Measurements from ENCODE around the gene GGCT. TPM values are rescaled to one million over a fixed set of nuclear protein-coding genes. Genes with fewer than 3 reads are reported as not detected.

The GGCT gene
- polyA plus RNA-seq, 3 donors = 7.6 to 18.1 (median 10.7) TPM

DNA sequence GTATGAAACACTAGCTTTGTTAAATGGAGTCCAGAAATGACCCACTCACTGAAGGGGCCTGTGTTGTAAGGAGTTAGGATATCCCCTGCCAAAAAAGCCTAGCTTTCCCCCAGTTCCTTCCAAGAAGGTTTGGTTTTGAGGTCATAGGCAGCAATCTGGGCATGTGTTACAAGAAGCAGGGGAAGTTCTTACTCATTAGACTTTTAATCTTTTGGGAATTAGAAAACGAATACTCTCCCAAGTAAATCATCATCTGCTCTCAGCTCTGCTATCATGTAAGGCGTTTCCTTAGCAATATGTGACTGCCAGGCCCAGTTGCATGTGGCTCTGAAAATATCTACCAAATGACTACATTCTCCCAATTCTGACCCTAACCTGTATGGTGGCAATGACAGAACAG, 29.7 kb downstream of the GGCT start:
- Histone ChIP-seq H3K9ac (ENCODE audit: insufficient read depth, low read length, poor library complexity, severe bottlenecking) (no peak overlapping the region), H3K4me1 (ENCODE audit: control insufficient read depth in 1 of 2, insufficient read depth in 2 of 2, low read length in 2 of 2) (peaks cover 36 to 45% of the 10 kb centered on the region in 2 donors), H3K79me2 (ENCODE audit: insufficient read depth, low read length) (peaks cover 84% of the 10 kb centered on the region), H4K20me1 (ENCODE audit: insufficient read depth, low read length) (peaks cover 20% of the 10 kb centered on the region), H3K27ac (ENCODE audit: low read depth in 1 of 2, low read length in 2 of 2) (peak overlapping the region in 1 of 2 donors; percentile 22), H3K9me3 (replicated peaks in 1 of 2; ENCODE audit: control insufficient read depth in 1 of 2, insufficient read depth in 1 of 2, low read length in 2 of 2) (no peaks in the 10 kb centered on the region), H3K36me3 (replicated peaks in 1 of 2; ENCODE audit: control insufficient read depth in 1 of 2, insufficient read depth in 2 of 2, low read length in 2 of 2) (peaks cover 0 to 25% of the 10 kb centered on the region in 2 donors), H2AFZ (ENCODE audit: insufficient read depth, low read depth, low read length, poor library complexity, severe bottlenecking) (no peak overlapping the region), H3K4me2 (replicated peaks; ENCODE audit: extremely low read depth, low read length, poor library complexity, severe bottlenecking) (no peak overlapping the region), H3K27me3 (ENCODE audit: control insufficient read depth in 2 of 2, insufficient read depth in 2 of 2, low read length in 2 of 2) (no peaks in the 10 kb centered on the region), H3K4me3 (replicated peaks in 1 of 3; ENCODE audit: low read depth in 2 of 3, low read length in 3 of 3) (no peak overlapping the region)
- TF ChIP-seq, protein P1, sequence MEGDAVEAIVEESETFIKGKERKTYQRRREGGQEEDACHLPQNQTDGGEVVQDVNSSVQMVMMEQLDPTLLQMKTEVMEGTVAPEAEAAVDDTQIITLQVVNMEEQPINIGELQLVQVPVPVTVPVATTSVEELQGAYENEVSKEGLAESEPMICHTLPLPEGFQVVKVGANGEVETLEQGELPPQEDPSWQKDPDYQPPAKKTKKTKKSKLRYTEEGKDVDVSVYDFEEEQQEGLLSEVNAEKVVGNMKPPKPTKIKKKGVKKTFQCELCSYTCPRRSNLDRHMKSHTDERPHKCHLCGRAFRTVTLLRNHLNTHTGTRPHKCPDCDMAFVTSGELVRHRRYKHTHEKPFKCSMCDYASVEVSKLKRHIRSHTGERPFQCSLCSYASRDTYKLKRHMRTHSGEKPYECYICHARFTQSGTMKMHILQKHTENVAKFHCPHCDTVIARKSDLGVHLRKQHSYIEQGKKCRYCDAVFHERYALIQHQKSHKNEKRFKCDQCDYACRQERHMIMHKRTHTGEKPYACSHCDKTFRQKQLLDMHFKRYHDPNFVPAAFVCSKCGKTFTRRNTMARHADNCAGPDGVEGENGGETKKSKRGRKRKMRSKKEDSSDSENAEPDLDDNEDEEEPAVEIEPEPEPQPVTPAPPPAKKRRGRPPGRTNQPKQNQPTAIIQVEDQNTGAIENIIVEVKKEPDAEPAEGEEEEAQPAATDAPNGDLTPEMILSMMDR (IDR thresholded peaks at IDR 0.05) = no peak
- Mint-ChIP-seq H3K9me3 (peaks cover 0 to 3% (median 0%) of the 10 kb centered on the region in 7 donors), H3K27ac (peak overlapping the region in 1 of 7 donors; percentile 9), H3K27me3 (ENCODE audit: low read depth in 3 of 3) (no peaks in the 10 kb centered on the region), H3K36me3 (peaks cover 26 to 27% of the 10 kb centered on the region in 2 donors), H3K4me3 (no peak overlapping the region), H3K4me1 (peaks cover 70% of the 10 kb centered on the region)
- DNase-seq = no peak
- intact Hi-C loops (cut with micrococcal nuclease) = loop anchor here in 1 of 2 donors (5.0 kb wide), 1 partner anchor 48 kb away; no protein-coding TSS in a partner anchor
- WGBS (ENCODE audit: insufficient coverage) = 100% methylated on average over 1 of the region's 2 CpGs

DNA sequence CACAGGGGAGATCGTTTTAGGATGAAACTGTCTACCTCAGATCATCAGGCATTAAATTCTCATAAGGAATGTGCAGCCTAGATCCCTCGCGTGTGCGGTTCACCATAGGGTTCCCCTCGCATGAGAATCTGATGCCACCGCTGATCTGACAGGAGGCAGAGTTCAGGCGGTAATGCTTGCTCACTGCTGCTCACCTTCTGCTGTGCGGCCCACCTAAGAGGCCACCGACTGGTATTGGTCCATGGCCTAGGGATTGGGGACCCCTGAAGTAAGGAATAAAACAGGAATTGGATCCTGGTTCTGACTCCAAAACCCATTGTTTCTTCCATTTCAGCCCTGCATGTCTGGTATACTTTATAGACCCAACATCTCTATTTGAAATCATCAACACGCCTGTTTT, 30.1 kb downstream of the GGCT start:
- Histone ChIP-seq H3K27me3 (ENCODE audit: control insufficient read depth in 2 of 2, insufficient read depth in 2 of 2, low read length in 2 of 2) (no peaks in the 10 kb centered on the region), H3K9ac (ENCODE audit: insufficient read depth, low read length, poor library complexity, severe bottlenecking) (no peak overlapping the region), H3K36me3 (replicated peaks in 1 of 2; ENCODE audit: control insufficient read depth in 1 of 2, insufficient read depth in 2 of 2, low read length in 2 of 2) (peaks cover 0 to 25% of the 10 kb centered on the region in 2 donors), H4K20me1 (ENCODE audit: insufficient read depth, low read length) (peaks cover 20% of the 10 kb centered on the region), H3K4me2 (replicated peaks; ENCODE audit: extremely low read depth, low read length, poor library complexity, severe bottlenecking) (no peak overlapping the region), H3K27ac (ENCODE audit: low read depth in 1 of 2, low read length in 2 of 2) (peak overlapping the region in 1 of 2 donors; percentile 22), H3K4me1 (ENCODE audit: control insufficient read depth in 1 of 2, insufficient read depth in 2 of 2, low read length in 2 of 2) (peaks cover 35 to 44% of the 10 kb centered on the region in 2 donors), H2AFZ (ENCODE audit: insufficient read depth, low read depth, low read length, poor library complexity, severe bottlenecking) (no peak overlapping the region), H3K9me3 (replicated peaks in 1 of 2; ENCODE audit: control insufficient read depth in 1 of 2, insufficient read depth in 1 of 2, low read length in 2 of 2) (no peaks in the 10 kb centered on the region), H3K79me2 (ENCODE audit: insufficient read depth, low read length) (peaks cover 88% of the 10 kb centered on the region), H3K4me3 (replicated peaks in 1 of 3; ENCODE audit: low read depth in 2 of 3, low read length in 3 of 3) (no peak overlapping the region)
- TF ChIP-seq, protein P1 (IDR thresholded peaks at IDR 0.05) = no peak
- WGBS (ENCODE audit: insufficient coverage) = 96% methylated on average over 7 of the region's 10 CpGs
- Mint-ChIP-seq H3K27ac (peak overlapping the region in 4 of 7 donors; percentile 6 to 69 (median 62)), H3K4me3 (no peak overlapping the region), H3K27me3 (ENCODE audit: low read depth in 3 of 3) (no peaks in the 10 kb centered on the region), H3K36me3 (peaks cover 24 to 27% of the 10 kb centered on the region in 2 donors), H3K9me3 (peaks cover 0 to 3% (median 0%) of the 10 kb centered on the region in 7 donors), H3K4me1 (peaks cover 69% of the 10 kb centered on the region)
- intact Hi-C loops (cut with micrococcal nuclease) = no loop called here
- DNase-seq = no peak

All from CD14-positive monocyte (primary cell).